ENCODE results near the gene REX1BD. TPM values are rescaled to one million over a fixed set of nuclear protein-coding genes. Genes with fewer than 3 reads are reported as not detected.
A peak's percentile ranks its signal among the peaks of the same experiment; 100 is the strongest.

Gene REX1BD
- total RNA-seq, 2 donors from 2014 or later, result 46.7 to 79.6 TPM

- no peaks in the 10 kb centered on the region for H3K36me3 ChIP-seq
- no peaks in the 10 kb centered on the region for H3K27me3 ChIP-seq
- no peak overlapping the region for H3K9ac ChIP-seq (ENCODE audit: low read depth in 2 of 2, low read length in 2 of 2)
- TF ChIP-seq CTCF (IDR thresholded peaks at IDR 0.05), result no peak
- intact Hi-C loops (cut with DNase I), result no loop called here
- H3K9me3 ChIP-seq, result no peaks in the 10 kb centered on the region
- no peak overlapping the region for H3K27ac ChIP-seq
- no peak for DNase-seq
- no peak overlapping the region for H3K4me3 ChIP-seq
- peaks cover 8% of the 10 kb centered on the region for H3K4me1 ChIP-seq
Observed at GRCh38 chr19:18586306-18586705, 2.3 kb upstream of the REX1BD start.

GRCh38 chr19:18587561-18587960, 1.0 kb upstream of the REX1BD start:
- intact Hi-C loops (cut with DNase I), result no loop called here
- DNase-seq, result no peak
- Histone ChIP-seq H3K27me3 (no peaks in the 10 kb centered on the region), H3K9ac (ENCODE audit: low read depth in 2 of 2, low read length in 2 of 2) (no peak overlapping the region), H3K36me3 (no peaks in the 10 kb centered on the region), H3K4me3 (no peak overlapping the region), H3K9me3 (no peaks in the 10 kb centered on the region), H3K4me1 (peaks cover 8% of the 10 kb centered on the region), H3K27ac (peak overlapping the region; percentile 97)
- TF ChIP-seq CTCF (IDR thresholded peaks at IDR 0.05), result no peak

DNA sequence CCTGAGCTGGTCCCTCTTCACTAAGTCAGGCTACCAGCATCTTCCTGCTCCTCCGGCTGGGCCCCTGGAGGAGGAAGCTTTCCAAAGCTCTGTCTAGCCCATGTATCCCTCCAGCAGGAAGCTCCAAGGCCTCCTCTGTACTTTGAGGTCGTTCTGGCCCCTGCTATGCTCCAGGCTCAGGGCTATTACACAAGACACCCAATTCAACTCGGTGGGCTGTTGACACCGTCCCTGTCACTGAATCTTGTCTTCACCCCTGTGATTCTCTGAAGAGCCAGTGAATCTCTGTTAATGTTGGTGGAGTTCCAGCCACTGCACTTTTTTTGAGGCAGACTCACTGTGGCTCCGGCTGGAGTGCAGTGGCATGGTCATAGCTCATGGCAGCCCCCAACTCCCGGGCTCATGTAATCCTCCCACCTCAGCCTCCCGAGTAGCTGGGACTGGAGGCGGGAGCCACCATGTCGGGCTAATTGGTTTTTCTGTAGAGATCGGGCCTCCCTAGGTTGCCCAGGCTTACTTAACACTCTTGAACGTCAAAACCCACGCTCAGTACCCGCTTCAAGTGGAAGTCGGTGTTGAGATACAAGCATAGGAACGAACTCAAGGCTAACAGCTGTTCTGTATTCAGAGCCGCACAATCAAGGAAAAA, 512 bp upstream of the REX1BD start:
- H3K27ac ChIP-seq, result peak overlapping the region; percentile 97
- peaks cover 8% of the 10 kb centered on the region for H3K4me1 ChIP-seq
- no peak for DNase-seq
- H3K36me3 ChIP-seq, result no peaks in the 10 kb centered on the region
- no peak for TF ChIP-seq CTCF (IDR thresholded peaks at IDR 0.05)
- intact Hi-C loops (cut with DNase I), result no loop called here
- no peaks in the 10 kb centered on the region for H3K27me3 ChIP-seq
- H3K9ac ChIP-seq (ENCODE audit: low read depth in 2 of 2, low read length in 2 of 2), result peak overlapping the region; percentile 79 to 88
- H3K4me3 ChIP-seq, result peak overlapping the region; percentile 93
- no peaks in the 10 kb centered on the region for H3K9me3 ChIP-seq

DNA sequence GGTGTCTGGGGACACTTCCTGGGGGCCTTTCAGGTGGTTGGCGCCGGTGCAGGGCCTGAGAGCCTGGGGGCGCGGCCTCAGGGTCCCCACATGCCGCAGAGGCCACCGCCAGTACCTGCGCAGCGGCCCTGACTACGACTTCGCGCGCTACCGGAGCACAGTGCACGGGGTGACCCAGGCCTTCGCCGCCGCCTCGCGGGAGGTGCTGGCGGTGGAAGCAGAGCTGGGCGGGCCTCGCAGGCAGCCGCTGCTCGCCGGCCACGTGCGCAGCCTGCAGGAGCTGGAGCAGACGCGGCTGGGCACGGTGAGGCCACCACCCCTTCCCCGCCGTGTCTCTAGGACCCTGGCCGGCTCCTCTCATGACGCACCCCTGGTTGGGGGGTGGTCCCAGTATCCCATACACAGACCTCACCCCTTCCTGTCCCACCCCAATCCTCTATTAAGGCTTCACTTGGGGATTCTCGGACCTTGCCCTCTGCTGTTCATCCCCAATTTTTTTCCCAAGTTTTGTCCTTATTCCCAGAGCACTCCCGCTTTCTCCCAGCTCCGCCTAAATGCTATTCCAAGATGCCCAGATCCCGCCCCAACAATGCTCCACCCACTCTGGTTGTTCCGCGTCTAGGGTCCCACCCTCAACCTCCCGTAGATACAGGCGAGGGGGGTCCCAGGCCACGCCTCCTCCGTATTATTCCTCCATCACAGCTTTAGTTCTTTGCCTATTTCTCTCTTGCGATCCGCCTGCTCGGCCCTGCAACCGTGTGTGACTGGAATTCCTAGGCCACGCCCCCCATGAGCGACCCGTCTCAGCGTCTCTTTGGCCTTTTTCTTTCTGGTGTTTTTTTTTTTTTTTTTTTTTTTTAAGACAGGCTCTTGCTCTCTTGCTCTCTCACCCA, 1.0 kb downstream of the REX1BD start:
- Histone ChIP-seq H3K27ac (peak overlapping the region; percentile 97), H3K9me3 (no peaks in the 10 kb centered on the region), H3K27me3 (no peaks in the 10 kb centered on the region), H3K4me1 (peaks cover 11% of the 10 kb centered on the region), H3K9ac (ENCODE audit: low read depth in 2 of 2, low read length in 2 of 2) (peak overlapping the region; percentile 79 to 88), H3K4me3 (peak overlapping the region; percentile 93), H3K36me3 (no peaks in the 10 kb centered on the region)
- TF ChIP-seq CTCF (IDR thresholded peaks at IDR 0.05), result no peak
- intact Hi-C loops (cut with DNase I), result loop anchor here (5.0 kb wide), 1 partner anchor 258 kb away; no protein-coding TSS in a partner anchor
- DNase-seq, result peak; percentile 72

DNA sequence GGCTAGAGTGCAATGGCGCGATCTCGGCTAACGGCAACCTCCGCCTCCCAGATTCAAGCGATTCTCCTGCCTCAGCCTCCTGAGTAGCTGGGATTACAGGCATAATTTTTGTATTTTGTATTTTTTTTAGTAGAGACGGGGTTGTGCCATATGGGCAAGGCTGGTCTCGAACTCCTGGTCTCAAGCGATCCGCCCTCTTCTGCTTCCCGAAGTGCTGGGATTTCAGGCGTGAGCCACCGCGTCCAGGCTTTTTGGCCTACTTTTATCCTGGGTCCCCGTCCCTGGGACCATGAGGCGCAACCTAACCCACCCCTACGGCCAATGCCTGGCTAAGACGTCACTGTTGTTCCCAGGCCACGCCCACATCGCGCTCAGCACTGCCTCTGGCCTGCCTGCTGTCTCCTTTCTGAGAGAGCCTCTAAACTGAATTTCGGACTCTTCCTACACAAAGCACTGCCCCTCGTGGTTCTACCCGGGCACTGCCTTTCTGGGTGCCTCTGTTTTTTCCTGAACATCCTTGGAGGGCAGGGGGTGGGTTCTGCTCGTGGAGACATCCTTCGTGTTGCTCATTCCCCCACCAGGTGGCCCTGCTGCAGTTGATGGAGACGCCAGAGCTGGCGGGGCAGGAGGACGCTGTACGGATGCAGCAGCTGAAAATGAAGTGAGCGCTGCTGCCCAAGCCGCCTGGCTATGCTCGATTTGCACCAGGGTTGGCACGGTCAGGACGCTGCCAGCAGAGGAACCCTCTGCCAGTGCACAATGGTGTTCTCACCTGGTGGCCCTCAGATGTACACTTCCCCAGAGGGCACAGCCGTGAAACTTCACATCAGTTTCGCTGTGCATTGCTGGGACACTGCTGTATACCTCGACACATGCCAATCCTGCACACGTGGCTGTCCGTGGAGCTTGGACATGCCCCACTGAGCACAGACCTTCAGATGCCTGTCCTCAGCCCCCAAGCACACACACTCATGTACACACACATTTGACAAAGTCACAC, 2.0 kb downstream of the REX1BD start:
- intact Hi-C loops (cut with DNase I), result loop anchor here (5.0 kb wide), 1 partner anchor 257 kb away; no protein-coding TSS in a partner anchor
- H3K4me1 ChIP-seq, result peaks cover 18% of the 10 kb centered on the region
- no peak for TF ChIP-seq CTCF (IDR thresholded peaks at IDR 0.05)
- no peak overlapping the region for H3K27ac ChIP-seq
- no peak overlapping the region for H3K9ac ChIP-seq (ENCODE audit: low read depth in 2 of 2, low read length in 2 of 2)
- H3K9me3 ChIP-seq, result no peaks in the 10 kb centered on the region
- H3K36me3 ChIP-seq, result no peaks in the 10 kb centered on the region
- DNase-seq, result no peak
- H3K27me3 ChIP-seq, result peaks cover 9% of the 10 kb centered on the region
- H3K4me3 ChIP-seq, result no peak overlapping the region
